Measurements from ENCODE around the gene DENND5A. TPM values are rescaled to one million over a fixed set of nuclear protein-coding genes. Genes with fewer than 3 reads are reported as not detected.
"Not testable (repeated sequence)": the region's sequence is repeated elsewhere in the genome, so short reads cannot be mapped to it uniquely, and the experiment has no call there.

The DENND5A gene
- polyA plus RNA-seq, 1 experiment: 145 TPM

GRCh38 chr11:9266132-9266736, 1.1 kb upstream of the DENND5A start:
- TF ChIP-seq CTCF (IDR thresholded peaks at IDR 0.05; ENCODE audit: low read depth, low read length): no peak
- H3K4me3 ChIP-seq (ENCODE audit: low read depth, low read length): no peak overlapping the region
- H3K9me3 ChIP-seq (ENCODE audit: control insufficient read depth, insufficient read depth, low read length): peaks cover 3% of the 10 kb centered on the region; the same call in 1 of the 2 replicates
- CTCF ChIA-PET: no interaction called here
- DNase-seq (ENCODE audit: low read depth, low spot score): no peak
- no peaks in the 10 kb centered on the region for H3K27me3 ChIP-seq (ENCODE audit: control insufficient read depth, insufficient read depth, low read length)
- no peak overlapping the region for H3K27ac ChIP-seq (ENCODE audit: low read depth, low read length)
- POLR2A ChIA-PET: interaction anchor here (0.6 kb wide), 2 partner anchors 24 to 107 kb away, joined by 5 to 6 read pairs; no protein-coding TSS in a partner anchor

- Histone ChIP-seq H3K9me3 (ENCODE audit: control insufficient read depth, insufficient read depth, low read length) (peaks cover 3% of the 10 kb centered on the region; the same call in 1 of the 2 replicates), H3K4me3 (ENCODE audit: low read depth, low read length) (peak overlapping the region; percentile 86), H3K27ac (ENCODE audit: low read depth, low read length) (peak overlapping the region; percentile 89), H3K27me3 (ENCODE audit: control insufficient read depth, insufficient read depth, low read length) (no peaks in the 10 kb centered on the region)
- no peak for TF ChIP-seq CTCF (IDR thresholded peaks at IDR 0.05; ENCODE audit: low read depth, low read length)
- POLR2A ChIA-PET: interaction anchor here (0.6 to 2.0 kb wide), 9 partner anchors 9 to 1040 kb away, joined by 3 to 20 read pairs (median 3); partner anchors contain the start of genes ADM, IPO7 and ZNF143
- no peak for DNase-seq (ENCODE audit: low read depth, low spot score)
- CTCF ChIA-PET: interaction anchor here (0.5 to 1.2 kb wide), 2 partner anchors 156 to 243 kb away, joined by 3 read pairs; no protein-coding TSS in a partner anchor
Observed at GRCh38 chr11:9264316-9265210, 587 bp downstream of the DENND5A start.

- TF ChIP-seq CTCF (IDR thresholded peaks at IDR 0.05; ENCODE audit: low read depth, low read length): no peak
- peak overlapping the region; percentile 89 for H3K27ac ChIP-seq (ENCODE audit: low read depth, low read length)
- H3K4me3 ChIP-seq (ENCODE audit: low read depth, low read length): peak overlapping the region; percentile 86
- ChIA-PET POLR2A (interaction anchor here (0.7 to 2.0 kb wide), 5 partner anchors 10 to 197 kb away, joined by 3 to 20 read pairs (median 3); partner anchors contain the start of gene ZNF143), CTCF (interaction anchor here (0.5 kb wide), 1 partner anchor 155 kb away, joined by 3 read pairs; no protein-coding TSS in a partner anchor)
- H3K9me3 ChIP-seq (ENCODE audit: control insufficient read depth, insufficient read depth, low read length): peaks cover 3% of the 10 kb centered on the region; the same call in 1 of the 2 replicates
- no peaks in the 10 kb centered on the region for H3K27me3 ChIP-seq (ENCODE audit: control insufficient read depth, insufficient read depth, low read length)
- DNase-seq (ENCODE audit: low read depth, low spot score): no peak
Observed at GRCh38 chr11:9263840-9264315, 1.3 kb downstream of the DENND5A start.

GRCh38 chr11:9260838-9261146, 4.4 kb downstream of the DENND5A start:
- DNase-seq (ENCODE audit: low read depth, low spot score); H3K27ac ChIP-seq (ENCODE audit: low read depth, low read length); H3K4me3 ChIP-seq (ENCODE audit: low read depth, low read length); POLR2A ChIA-PET; H3K27me3 ChIP-seq (ENCODE audit: control insufficient read depth, insufficient read depth, low read length); H3K9me3 ChIP-seq (ENCODE audit: control insufficient read depth, insufficient read depth, low read length): not testable (repeated sequence)
- CTCF ChIA-PET: interaction anchor here (1.0 kb wide), 1 partner anchor 246 kb away, joined by 6 read pairs; no protein-coding TSS in a partner anchor

GRCh38 chr11:9259981-9260837, 4.9 kb downstream of the DENND5A start:
- no peak for DNase-seq (ENCODE audit: low read depth, low spot score)
- no peak overlapping the region for H3K27ac ChIP-seq (ENCODE audit: low read depth, low read length)
- H3K9me3 ChIP-seq (ENCODE audit: control insufficient read depth, insufficient read depth, low read length): peaks cover 3% of the 10 kb centered on the region; the same call in 1 of the 2 replicates
- TF ChIP-seq CTCF (IDR thresholded peaks at IDR 0.05; ENCODE audit: low read depth, low read length): peak; percentile 41
- ChIA-PET POLR2A (no interaction called here), CTCF (no interaction called here)
- no peak overlapping the region for H3K4me3 ChIP-seq (ENCODE audit: low read depth, low read length)
- H3K27me3 ChIP-seq (ENCODE audit: control insufficient read depth, insufficient read depth, low read length): no peaks in the 10 kb centered on the region

GRCh38 chr11:9258279-9258678, 6.9 kb downstream of the DENND5A start:
- H3K27ac ChIP-seq (ENCODE audit: low read depth, low read length); CTCF ChIA-PET; H3K4me3 ChIP-seq (ENCODE audit: low read depth, low read length); DNase-seq (ENCODE audit: low read depth, low spot score); H3K9me3 ChIP-seq (ENCODE audit: control insufficient read depth, insufficient read depth, low read length); H3K27me3 ChIP-seq (ENCODE audit: control insufficient read depth, insufficient read depth, low read length): not testable (repeated sequence)
- POLR2A ChIA-PET: interaction anchor here (0.7 kb wide), 1 partner anchor 293 kb away, joined by 6 read pairs; no protein-coding TSS in a partner anchor

Data from AG04450 (cell line).